Lower leg skin (tissue), 3 donors: ENCODE measurements around the gene UGT1A4.

ENCODE experiments used
- POLR2A ChIP-seq, 2 donors: fragments of 450-650 bp; IDR thresholded peaks; one replicate each; pipeline ENCODE4 v1.6.1; 2016 to 2017; ENCODE audit warnings: antibody characterized with exemption in 2 of 2, mild to moderate bottlenecking in 1 of 2, moderate library complexity in 1 of 2
- TF ChIP-seq, protein P1 (sequence below), 3 donors: fragments of 450-650 bp; IDR thresholded peaks; one replicate each; pipeline ENCODE4 v1.5.1; 2016; ENCODE audit warnings: antibody characterized with exemption in 3 of 3, mild to moderate bottlenecking in 3 of 3, moderate library complexity in 2 of 3

DNA sequence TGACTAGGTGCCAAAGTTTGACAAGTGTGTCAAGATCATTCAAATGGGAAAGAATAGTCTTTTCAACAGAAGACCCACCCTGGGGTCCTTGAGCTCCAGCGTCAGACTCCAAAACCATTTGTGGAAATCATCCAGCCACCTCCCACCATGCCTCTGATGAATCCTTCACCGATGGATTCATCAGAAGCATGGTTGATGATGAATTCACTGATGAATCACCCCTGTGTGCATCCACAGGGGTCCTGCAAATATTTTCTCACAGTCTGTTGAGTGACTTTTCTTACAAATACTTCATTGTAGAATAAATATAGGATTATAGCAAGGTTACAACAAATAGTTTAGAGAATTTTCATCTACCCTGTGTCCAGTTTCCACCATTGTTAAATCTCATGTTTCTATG, 42.5 kb upstream of the UGT1A4 start:
- TF ChIP-seq, protein P1, sequence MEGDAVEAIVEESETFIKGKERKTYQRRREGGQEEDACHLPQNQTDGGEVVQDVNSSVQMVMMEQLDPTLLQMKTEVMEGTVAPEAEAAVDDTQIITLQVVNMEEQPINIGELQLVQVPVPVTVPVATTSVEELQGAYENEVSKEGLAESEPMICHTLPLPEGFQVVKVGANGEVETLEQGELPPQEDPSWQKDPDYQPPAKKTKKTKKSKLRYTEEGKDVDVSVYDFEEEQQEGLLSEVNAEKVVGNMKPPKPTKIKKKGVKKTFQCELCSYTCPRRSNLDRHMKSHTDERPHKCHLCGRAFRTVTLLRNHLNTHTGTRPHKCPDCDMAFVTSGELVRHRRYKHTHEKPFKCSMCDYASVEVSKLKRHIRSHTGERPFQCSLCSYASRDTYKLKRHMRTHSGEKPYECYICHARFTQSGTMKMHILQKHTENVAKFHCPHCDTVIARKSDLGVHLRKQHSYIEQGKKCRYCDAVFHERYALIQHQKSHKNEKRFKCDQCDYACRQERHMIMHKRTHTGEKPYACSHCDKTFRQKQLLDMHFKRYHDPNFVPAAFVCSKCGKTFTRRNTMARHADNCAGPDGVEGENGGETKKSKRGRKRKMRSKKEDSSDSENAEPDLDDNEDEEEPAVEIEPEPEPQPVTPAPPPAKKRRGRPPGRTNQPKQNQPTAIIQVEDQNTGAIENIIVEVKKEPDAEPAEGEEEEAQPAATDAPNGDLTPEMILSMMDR (IDR thresholded peaks at IDR 0.05) = no peak
- TF ChIP-seq POLR2A (IDR thresholded peaks at IDR 0.05) = no peak
